HG03196 (cell line): ENCODE data around the gene BEND2.
"Not testable (repeated sequence)": the region's sequence is repeated elsewhere in the genome, so short reads cannot be mapped to it uniquely, and the experiment has no call there.

Experiments
- ATAC-seq: cut with Tn5 transposase; IDR thresholded peaks from one replicate; pipeline ENCODE4 v1.9.1; 2021; ENCODE audit not compliant: unreplicated experiment

The BEND2 gene

DNA sequence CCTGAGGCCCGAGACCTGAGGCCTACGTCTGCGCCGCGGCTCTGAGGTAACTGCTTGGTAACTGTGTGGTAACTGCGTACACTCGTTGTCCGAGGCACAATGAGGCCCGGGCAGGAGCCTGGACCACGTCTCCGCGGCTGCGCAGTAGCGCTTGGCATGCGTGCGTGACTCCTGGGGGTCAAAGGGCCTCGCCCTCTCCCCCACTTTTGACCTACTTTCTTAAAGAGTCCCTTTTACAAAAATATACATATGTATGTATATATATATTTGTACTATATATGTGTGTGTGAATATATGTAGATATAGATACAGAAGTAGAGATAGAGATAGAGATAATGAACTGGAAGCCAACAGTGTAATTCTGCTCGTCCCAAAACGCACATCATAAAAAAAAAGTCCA lies at the start of gene BEND2:
Gene BEND2, minus strand, starts transcription at position 101 of the 400 bp plus-strand sequence. CDS start 136 bp downstream, outside the sequence.
- no peak for ATAC-seq

DNA sequence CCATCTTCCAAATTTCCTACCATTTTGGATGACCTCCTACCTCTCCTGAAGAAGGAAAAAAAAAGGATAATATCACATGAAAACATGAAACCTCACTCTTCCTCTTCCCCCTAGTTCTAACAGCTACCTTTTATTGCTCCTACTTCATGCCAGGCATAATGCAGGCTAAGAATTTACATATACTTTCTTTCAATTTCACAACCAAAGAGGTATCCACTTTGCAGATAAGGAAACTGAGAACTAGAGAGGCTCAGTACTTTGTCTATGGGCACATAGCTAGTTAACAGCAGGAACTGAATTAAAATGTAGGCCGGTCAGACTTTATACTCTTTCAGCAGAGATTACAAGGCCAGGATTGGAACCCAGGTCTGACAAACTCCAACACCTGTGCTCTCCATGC lies 34.4 kb upstream of the BEND2 start:
- no peak for ATAC-seq

DNA sequence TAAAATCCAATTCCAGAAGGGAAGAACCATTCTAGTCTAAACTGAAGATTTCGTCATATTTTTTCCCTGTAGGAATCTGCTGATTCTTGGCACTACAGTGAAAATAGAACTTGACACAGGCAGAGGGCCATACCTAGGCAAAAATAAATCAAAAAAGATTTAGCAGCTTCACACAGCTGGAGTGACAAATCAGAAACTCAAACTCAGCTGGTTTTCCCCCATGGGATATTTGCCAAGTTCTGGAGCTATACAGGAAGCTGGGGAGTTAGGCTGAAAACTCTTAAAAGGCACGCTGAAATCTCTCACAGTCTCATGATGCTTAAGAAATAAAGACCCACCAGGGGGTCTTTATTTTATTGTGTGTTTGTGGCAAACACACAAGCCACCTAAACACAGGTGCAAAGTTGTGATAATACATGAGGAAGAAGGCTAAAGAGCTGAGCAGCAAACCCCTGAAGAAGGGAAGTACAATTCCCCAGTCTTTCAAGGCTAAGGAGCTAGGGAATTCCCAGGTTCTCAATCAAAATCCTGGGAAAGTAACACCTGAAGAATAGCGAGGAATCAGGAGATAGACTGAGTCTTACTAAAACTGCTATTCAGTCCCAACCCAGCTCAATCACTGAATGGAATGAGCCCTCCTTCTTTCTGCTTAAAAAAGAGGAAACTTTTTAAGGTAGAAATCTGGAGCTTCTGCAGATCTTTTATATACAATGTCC lies 32.1 kb upstream of the BEND2 start:
- ATAC-seq = no peak

DNA sequence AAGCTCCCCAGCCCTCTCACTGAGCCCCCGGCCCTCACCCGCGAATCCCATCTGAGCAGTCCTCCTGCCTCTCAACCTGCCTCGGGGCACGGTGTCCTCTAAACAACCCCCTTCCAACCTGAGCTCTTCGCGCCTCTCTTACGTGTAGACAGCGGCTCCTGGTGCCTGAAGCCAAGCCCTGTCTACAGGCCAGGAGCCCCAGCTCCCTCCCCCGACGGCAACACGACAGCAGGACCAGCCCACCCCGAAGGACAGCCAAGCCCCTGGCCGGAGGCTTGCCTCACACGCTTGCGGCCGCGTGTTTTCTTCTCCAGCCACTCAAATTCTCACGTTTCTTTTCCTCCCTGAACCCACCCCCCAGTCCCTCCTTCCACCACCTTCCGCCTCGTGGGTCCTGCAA lies 9.0 kb upstream of the BEND2 start:
- not testable (repeated sequence) for ATAC-seq

DNA sequence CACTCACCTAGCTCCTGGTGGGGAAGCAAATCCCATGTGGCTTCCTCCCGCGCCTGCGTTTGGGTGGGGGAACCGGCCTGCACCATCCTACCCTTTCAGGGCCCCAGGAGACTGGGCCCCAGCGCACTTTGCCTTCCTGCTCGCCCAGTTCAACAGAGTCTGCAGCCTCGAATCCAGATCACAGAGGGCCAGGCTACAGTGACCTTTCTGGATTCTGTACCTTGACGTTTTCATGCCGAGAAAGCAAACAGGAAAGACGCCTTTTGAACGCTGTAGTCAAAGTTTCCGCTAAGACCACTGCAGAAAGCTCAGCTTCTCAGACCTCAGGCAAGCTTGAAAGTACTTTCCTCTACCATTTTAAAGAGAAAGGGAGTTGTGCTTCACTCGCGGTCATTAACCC lies 7.4 kb upstream of the BEND2 start:
- ATAC-seq = no peak

DNA sequence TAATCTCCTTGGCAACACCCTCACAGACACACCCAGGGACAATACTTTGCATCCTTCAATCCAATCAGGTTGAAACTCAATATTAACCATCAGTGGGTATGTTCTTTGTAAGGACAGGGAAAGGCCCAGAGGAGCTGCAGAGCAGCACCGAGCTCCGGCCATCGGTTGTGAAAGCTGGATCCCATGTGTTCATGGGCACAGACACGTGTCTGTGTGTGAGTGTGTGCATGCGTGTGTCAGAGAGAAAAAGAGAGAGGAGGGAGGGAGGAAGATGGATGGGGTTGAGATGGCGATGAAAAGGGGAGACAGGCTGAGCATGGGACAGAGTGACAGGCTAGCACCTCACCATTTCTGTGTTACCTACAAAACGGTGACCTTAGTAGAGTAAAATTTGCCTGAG lies 6.8 kb upstream of the BEND2 start:
- ATAC-seq = no peak

DNA sequence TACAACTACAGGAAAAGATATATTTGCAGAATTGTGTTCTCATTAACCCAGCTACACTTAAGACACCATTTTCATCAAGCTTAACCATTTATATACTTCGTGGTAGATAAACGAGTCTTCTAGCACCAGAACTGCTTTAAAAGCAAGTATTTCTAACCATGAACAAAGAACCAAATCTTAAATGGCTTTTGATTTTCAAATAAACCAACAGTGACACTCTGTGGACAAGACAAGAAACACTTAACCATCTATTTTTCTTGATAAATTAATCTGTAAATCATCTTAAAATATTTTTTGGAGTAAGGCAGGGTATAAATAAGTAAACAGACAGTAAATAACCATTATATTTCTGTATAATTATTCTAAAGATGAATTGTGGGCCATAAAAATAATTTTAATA lies 10.2 kb downstream of the BEND2 start:
- ATAC-seq = no peak

DNA sequence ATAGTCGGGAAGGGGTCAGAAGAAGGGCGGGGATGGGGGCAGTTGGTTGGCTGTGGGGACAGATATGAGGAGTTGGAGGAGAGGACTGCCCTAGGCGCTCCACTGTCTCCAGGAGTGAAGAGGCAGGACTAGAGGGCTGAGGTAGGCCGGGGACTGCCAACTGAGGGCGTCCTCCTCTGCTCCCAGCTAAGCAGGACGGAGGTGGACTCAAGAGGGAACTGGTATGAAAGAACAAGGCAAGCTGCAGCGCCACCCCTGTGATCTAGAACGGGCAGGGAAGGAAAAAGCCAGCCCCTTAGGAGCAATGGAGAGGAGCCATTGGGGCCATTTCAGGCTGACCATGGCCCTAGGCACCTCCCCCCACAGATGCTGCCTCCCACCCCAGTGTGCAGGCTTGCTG lies 14.0 kb downstream of the BEND2 start:
- no peak for ATAC-seq

DNA sequence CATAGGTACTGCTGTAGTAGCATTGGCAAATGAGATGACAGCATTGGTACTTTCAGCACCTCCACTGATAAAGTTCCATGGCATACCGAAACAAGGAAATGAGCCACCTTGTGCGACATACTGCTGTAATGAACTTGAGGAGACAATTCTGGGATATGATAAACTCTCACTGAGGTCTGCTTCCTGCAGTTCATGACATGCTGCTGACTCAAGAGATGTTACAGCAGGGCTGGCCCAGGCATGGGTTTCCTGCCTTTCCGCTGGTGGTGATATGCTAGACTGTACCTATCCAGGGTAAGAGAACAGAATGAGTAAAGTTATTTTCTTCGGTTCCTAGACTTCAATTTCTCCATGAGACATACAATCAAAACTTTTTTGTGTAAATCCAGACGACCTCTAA lies 17.1 kb downstream of the BEND2 start:
- no peak for ATAC-seq

DNA sequence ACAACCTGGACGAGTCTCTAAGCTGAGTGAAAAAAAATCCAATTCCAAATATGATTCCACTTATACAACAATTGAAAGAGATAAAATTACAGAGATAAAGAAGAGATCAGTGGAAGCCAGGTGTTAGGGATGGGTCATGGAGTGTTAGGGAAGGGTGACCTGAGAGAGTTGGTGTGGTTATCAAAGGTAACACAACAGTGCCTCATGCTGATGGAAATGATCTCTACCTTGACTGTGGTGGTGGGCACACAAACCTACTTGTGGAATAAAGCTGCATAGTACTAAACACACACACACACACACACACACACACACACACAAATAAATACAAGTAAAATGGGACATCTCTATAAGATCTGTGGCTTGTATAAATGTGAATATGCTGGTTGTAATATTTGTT lies 26.0 kb downstream of the BEND2 start:
- ATAC-seq = no peak

DNA sequence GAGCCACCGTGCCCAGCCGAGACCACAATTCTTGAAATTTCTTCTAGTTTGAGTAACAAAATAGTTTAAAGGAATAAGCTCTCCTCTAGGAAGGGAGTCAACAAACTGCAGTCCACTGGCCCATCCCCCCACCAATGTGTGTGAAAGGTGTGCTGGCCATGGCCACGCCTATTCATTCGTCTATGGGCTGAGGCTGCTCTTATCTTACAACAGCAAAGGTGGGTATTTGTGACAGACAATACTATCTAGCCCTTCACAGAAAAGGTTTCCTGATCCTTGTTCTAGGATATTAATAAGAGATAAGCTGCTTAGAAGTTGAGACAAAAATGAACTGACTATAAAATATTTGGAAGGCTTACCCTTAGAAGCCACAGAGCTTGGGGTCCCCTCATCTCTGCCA lies 41.2 kb downstream of the BEND2 start:
- ATAC-seq = no peak

DNA sequence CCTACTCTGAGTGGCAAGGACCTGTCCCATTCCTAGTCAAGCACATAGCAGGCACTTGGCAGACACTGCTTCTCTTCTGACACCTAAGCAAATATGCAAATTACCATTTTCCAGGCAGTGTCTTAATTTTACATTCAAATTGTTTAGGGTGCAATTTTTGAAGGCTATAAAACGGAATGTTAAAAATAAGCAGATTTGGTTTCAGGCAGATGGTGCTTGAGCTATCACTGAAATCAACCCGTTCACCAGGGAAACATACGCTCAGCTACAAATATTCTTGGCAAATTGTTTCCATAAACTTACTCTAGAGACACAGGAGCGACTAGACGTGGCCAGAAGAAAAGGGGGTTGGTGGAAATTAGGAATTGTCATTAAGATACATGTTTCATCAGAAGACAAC lies 45.7 kb downstream of the BEND2 start:
- no peak for ATAC-seq

DNA sequence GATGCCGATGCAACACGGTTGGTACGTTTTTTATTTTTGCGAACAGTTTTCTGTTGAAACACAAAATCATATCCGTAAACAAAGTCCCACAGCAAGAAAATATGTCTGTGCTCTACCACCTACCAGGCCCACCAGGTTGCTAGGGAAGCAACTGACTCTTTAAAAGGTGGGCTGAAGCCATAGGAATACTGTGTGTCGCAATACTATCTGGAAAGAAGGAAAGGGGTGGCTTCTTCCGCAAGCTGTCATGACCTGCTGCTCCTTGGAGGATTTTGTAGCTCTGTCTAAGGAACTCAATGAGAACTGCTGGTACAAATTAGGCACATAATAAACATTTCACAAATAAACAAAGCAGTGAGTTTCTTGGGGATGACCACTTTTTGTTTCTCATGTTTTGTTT lies 46.5 kb downstream of the BEND2 start:
- ATAC-seq = no peak

DNA sequence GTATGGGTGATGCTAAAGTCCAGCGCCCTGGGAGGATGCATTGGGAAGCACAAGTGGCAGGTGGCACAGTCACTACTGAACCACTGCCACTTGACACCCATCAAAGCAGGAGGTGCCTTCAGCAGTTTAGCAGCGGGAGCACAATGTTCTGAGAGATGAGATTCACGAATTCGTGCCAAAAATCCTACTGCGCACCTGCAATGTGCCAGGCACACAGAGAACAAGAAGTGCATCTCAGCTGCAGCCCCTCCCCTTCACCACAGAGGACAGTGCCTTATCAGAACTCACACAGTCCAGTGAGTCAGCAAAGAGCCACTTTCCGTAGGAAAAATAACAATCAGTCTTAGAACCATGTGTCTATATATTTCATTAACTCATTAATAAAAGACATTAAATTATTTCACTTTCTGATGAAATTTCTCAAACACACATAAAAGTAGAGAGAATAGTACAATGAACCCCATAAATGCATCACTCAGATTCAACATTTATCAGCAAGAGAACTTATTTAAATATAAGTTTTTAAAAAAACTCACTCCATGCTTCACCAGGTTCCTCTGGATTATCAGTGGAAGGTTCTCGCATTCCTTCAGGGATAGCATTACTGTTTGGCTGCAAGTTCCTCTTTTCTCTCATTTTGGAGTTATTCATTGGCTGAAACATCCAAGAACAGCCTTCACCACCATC lies 47.0 kb downstream of the BEND2 start:
- no peak for ATAC-seq

DNA sequence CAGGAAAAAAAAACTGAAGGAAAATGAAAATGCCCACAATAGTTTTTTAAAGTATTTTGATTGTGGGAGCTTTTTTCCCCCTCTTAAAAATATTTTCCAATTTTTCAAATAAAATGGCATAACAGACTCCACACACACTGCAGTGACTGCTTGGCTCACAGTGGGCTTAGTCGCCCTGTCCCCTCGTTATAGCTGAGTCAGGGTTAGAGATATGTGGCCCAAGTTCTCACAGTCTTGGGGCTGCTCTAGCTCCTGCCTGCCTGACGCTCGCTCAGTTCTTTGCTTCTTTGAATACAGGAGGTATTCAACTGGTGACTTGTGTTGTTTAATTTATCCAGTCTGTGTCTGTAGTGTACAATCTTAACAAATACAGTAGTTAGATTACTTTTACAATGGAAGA lies 47.7 kb downstream of the BEND2 start:
- ATAC-seq = no peak

DNA sequence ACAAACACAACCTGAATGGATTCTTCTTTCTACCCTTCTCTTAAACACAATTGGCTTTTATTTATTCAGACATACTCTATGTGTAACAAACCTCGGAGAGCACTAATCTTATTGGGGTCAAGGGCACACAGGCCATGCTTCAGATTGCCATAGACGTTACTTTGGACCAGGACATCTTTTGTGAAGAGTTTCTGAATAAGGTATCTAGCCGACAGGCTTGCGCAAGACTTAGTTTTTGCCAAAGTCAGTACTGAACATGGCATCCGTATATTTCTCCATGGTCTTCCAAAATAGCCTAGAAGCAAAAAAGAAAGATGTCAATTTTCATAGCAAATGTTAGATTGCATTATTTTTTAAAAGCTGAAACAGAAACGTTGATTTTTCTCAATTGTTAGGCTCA lies 49.8 kb downstream of the BEND2 start:
- ATAC-seq = no peak

DNA sequence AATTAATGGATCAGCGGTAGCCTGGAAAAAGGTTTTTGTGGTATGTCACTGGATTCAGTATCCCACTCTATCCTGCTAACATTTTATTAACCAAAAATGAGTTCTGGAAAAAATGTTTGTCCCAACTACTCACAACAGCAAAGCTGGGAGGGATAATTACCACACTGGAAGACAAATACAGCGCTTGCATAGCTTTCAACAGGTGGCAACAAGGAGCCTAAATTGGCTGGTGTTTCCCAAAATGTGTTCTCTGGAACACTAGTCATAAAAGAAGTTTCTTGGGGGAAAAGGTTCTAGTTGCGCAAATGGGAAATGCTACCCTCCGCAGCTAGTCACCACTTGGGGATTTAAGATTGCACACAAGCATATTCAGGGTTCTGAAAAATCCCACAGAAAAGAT lies 54.6 kb downstream of the BEND2 start:
- no peak for ATAC-seq

DNA sequence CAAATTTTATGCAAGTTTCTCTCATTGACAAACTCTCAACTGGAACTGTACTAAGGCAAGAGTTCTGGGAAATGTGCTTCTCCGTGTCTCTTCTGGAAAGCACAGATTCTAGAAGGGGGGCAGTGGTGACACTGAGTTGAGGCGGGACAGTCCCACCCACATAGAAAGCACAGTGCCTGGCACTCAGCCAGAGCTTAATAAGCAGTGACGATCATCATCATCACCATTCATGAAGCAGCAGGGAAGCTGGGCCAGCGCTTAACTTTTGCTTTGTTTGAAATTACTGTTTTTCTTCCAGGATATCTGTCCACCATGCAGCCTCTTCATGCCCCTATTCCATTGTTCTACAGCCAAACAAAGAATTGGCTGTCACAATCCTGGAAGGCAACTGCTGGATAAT lies 60.3 kb downstream of the BEND2 start:
- ATAC-seq = no peak

DNA sequence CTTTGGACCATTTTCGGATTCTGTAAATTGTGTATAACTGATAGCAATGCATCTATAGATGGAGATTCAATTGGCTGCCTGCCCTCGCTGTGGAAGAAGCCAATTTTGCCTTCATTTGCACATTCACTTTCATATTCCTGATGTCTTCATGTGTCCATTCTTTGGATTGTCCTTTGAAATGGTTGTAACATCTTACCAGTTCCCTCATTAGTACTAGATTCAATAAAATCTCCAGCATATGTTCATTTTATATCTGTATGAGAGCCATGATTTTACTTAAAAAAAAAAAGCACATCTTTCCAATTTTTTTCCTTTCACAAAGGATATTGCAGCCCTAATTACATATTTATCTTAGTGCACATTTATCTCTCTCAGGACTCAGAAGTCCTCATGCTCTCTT lies 61.7 kb downstream of the BEND2 start:
- no peak for ATAC-seq

DNA sequence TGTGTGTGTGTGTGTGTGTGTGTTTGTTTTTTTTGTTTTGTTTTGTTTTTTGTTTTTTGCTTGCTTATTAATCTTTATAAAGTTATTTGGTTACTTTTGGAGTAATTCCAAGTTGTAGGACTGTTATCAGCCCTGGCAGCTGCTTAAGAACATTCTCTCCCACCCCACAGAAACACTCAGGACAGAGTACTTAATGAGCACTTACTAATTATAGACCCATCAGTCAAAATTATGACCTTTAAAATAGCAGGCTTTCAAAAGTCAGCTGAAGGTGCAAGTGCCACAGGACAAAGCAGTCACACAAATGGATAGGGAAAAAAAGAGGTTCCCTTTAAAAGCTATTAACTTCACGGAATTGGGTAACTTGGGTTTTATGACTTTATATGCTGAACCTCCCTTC lies 69.0 kb downstream of the BEND2 start:
- ATAC-seq = no peak

DNA sequence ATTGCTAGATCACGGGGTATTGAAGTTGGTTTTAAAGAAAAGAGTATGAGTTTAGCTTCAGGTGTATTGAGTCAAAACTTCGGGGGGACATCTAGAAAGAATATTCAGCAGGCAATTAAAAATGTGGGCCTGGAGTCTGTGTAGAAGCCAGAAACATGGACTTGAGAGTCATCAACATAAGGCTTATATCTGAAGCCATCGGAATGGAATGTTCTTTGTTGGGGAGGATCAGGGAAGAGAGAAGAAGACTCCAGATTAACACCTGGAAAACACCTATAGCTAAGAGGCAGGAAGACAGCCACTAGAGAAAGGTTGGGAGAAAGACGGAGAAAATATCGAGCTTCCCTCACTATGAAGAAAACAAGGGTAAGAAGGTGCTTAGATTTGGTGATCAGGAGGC lies 69.5 kb downstream of the BEND2 start:
- ATAC-seq = no peak

DNA sequence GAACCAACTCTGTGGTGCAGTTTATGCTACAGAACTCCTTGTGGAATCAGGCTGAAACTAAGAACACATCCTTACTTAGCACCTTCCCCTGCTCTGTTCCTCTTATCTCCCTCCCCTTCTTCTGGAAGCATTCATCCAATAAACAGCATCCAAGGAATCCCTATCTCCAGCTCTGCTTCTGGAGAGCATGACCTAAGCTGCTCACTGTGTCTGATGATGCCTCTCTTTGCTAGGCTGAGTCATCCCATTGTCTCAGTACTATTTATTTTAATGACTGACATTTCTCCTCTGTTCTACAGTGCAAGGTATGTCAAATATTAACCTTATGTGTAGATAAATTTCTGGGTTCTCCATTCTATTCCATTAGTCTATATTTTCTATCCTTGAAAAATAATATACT lies 71.2 kb downstream of the BEND2 start:
- no peak for ATAC-seq

DNA sequence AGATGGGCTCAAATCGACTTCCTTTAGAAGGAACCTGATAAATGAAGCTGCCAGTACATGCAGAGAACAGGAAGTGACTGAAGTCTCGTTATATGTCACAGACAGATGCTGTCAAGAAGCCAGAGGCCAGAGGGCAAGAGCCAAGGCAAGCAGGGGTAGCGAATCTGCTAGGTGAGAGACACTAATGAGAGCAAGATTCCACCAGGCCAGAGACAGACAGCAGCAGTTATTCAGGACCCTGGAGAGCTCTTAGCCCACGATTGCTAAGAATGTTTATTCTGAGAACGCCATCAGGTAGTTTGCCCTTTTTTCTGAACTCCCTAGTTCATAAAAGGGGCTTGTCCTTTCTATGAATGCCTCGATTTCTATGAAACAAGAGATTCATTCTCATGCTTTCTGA lies 73.7 kb downstream of the BEND2 start:
- ATAC-seq = no peak
